Progenitor cell of endocrine pancreas (in vitro differentiated cells): ENCODE measurements around the gene PPP1R36. TPM values are rescaled to one million over a fixed set of nuclear protein-coding genes. Genes with fewer than 3 reads are reported as not detected.

Source experiments
- DNase-seq: peaks from one replicate; pipeline ENCODE4 v3.0.0; 2021; ENCODE audit warnings: low spot score; ENCODE audit not compliant: unreplicated experiment
- H3K27ac Mint-ChIP-seq: 2 replicates; pipeline ENCODE4 v1.8.0; 2021; ENCODE audit warnings: mild to moderate bottlenecking, moderate library complexity, mixed read lengths
- H3K27me3 Mint-ChIP-seq: 2 replicates; pipeline ENCODE4 v1.8.0; 2021; ENCODE audit warnings: mixed read lengths
- H3K36me3 Mint-ChIP-seq: 2 replicates; pipeline ENCODE4 v1.8.0; 2022; ENCODE audit warnings: mixed read lengths; ENCODE audit not compliant: insufficient read depth
- H3K4me1 Mint-ChIP-seq: 2 replicates; pipeline ENCODE4 v1.8.0; 2021; ENCODE audit warnings: low read depth, mixed read lengths
- H3K4me3 Mint-ChIP-seq: 2 replicates; pipeline ENCODE4 v1.8.0; 2021; ENCODE audit warnings: low read depth, mild to moderate bottlenecking, moderate library complexity, mixed read lengths
- H3K9me3 Mint-ChIP-seq: 2 replicates; pipeline ENCODE4 v1.8.0; 2021; ENCODE audit warnings: low read depth, mixed read lengths
- total RNA-seq: library from RNA; stranded (reverse); gene quantifications from 2 replicates; pipeline ENCODE4 v1.2.1, GENCODE V29; 2021
- TF ChIP-seq, protein P1 (sequence below): fragments of 200-600 bp; sonication (generic); IDR thresholded peaks from one replicate; pipeline ENCODE4 v1.5.0; 2021; ENCODE audit warnings: antibody characterized with exemption, mild to moderate bottlenecking; ENCODE audit not compliant: unreplicated experiment

The PPP1R36 gene
- total RNA-seq, 1 donor from 2014 or later, result 0.79 TPM

DNA sequence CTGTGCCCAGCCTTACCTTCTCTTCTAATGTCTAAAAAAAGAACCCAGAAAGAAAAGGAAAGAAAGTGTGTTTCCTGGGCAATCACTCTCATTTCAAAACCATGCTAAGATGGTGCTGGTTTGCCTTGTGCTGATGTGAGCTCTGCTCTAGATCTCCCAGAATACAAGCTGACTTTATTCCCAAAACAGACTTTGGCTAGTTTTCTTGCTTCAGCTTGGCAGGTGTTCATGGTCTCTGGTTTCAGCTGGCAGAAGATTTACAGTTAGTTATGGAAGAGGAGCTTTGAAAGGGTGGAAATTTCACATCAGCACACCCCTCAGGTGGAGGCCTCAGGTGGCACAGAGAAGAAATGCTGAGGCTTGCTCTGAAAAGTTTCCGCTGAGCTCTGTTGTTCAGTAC lies 34.4 kb downstream of the PPP1R36 start:
- peaks cover 16% of the 10 kb centered on the region for H3K4me1 Mint-ChIP-seq
- H3K27me3 Mint-ChIP-seq, result no peaks in the 10 kb centered on the region
- TF ChIP-seq, protein P1, sequence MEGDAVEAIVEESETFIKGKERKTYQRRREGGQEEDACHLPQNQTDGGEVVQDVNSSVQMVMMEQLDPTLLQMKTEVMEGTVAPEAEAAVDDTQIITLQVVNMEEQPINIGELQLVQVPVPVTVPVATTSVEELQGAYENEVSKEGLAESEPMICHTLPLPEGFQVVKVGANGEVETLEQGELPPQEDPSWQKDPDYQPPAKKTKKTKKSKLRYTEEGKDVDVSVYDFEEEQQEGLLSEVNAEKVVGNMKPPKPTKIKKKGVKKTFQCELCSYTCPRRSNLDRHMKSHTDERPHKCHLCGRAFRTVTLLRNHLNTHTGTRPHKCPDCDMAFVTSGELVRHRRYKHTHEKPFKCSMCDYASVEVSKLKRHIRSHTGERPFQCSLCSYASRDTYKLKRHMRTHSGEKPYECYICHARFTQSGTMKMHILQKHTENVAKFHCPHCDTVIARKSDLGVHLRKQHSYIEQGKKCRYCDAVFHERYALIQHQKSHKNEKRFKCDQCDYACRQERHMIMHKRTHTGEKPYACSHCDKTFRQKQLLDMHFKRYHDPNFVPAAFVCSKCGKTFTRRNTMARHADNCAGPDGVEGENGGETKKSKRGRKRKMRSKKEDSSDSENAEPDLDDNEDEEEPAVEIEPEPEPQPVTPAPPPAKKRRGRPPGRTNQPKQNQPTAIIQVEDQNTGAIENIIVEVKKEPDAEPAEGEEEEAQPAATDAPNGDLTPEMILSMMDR, result no peak
- H3K36me3 Mint-ChIP-seq, result no peaks in the 10 kb centered on the region
- H3K9me3 Mint-ChIP-seq, result no peaks in the 10 kb centered on the region
- no peak overlapping the region for H3K27ac Mint-ChIP-seq
- H3K4me3 Mint-ChIP-seq, result no peak overlapping the region
- no peak for DNase-seq

DNA sequence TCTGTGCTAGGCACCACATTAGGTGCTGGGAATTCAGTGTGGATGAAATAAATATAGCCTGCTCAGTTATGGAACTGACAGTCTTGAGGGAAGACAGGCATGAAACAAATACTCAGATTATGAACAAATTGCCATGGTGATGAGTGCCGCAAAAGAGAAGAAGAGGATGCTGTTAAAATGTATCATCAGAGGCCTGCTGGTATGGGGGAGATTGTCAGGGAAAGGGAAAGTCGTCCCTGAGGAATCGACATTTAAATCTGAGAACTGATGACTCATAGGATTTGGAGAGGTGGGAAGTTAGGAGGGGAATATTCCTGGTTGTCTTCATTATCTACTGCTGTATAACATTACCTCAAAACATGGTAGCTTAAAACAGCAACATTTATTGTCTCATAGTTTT lies 42.0 kb downstream of the PPP1R36 start:
- H3K36me3 Mint-ChIP-seq, result no peaks in the 10 kb centered on the region
- H3K4me1 Mint-ChIP-seq, result peaks cover 3% of the 10 kb centered on the region

DNA sequence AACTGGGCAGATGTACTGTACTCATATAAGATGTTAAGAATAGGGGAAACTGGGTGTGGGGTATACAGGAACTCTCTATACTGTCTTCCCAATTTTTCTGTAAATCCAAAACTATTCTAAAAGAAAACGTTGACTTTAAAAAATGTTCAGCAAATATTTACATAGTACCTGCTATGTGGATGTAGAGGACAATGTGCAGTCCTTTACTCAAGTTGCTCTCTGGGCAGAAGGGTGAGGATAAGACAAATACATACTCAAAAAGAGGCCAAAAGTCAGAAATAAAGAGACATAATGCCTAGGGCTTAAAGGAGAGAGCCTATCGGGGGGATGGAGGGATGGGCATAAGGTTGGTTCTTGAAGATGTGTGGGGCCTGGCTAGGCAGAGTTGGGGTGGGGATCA lies 44.7 kb downstream of the PPP1R36 start:
- Mint-ChIP-seq H3K36me3 (no peaks in the 10 kb centered on the region), H3K27me3 (no peaks in the 10 kb centered on the region), H3K4me1 (peaks cover 3% of the 10 kb centered on the region), H3K4me3 (no peak overlapping the region), H3K9me3 (no peaks in the 10 kb centered on the region), H3K27ac (no peak overlapping the region)
- TF ChIP-seq, protein P1, result no peak
- no peak for DNase-seq

More for the DNA sequence above, 42.0 kb downstream of the PPP1R36 start:
- Mint-ChIP-seq H3K27ac (no peak overlapping the region), H3K9me3 (no peaks in the 10 kb centered on the region), H3K4me3 (no peak overlapping the region), H3K27me3 (no peaks in the 10 kb centered on the region)
- TF ChIP-seq, protein P1, result no peak
- no peak for DNase-seq

DNA sequence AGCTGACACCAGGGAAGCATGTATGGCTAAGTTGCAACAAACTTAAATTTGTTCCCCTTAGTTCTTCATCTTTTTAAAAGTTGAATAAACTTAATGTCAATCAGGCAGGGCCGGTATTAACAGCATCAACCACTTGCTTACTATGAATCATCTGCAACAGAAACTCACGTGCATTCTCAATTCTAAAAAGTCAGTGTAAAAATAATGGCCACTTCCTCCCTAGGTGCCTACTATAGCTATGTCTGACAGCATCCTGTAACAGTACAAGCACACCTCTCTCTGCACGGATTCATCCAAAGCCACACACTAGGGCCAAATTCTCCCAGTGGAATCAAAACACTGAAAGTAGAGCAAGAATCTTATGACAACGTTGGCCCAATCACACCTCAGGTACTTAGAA lies 48.6 kb downstream of the PPP1R36 start:
- DNase-seq, result no peak
- peaks cover 3% of the 10 kb centered on the region for H3K27me3 Mint-ChIP-seq

DNA sequence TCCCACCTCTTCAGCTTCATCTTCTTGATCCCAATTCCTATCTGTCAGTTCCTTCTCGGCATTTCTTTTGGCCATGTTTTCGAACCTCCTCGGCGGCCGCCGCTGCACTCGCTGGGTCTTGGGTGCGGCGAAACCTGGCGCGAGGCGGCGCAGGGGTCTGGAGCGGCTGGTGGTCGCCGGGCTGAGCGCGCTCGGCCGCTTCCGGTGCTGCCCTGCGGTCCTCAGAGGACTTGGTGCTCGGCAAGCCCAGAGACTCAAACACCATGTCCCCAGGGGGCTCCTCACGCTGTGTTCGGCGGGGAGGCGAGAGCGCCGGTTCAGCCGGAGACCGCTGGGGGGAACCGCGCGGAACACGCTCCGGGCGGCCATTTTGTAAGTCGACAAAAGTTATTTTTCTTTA lies 51.8 kb downstream of the PPP1R36 start:
- Mint-ChIP-seq H3K27ac (no peak overlapping the region), H3K4me1 (peaks cover 7% of the 10 kb centered on the region), H3K36me3 (no peaks in the 10 kb centered on the region), H3K9me3 (no peaks in the 10 kb centered on the region), H3K4me3 (no peak overlapping the region), H3K27me3 (peaks cover 14% of the 10 kb centered on the region)
- TF ChIP-seq, protein P1, result no peak
- no peak for DNase-seq

More for the DNA sequence above, 48.6 kb downstream of the PPP1R36 start:
- Mint-ChIP-seq H3K4me3 (no peak overlapping the region), H3K36me3 (no peaks in the 10 kb centered on the region), H3K27ac (no peak overlapping the region), H3K9me3 (no peaks in the 10 kb centered on the region), H3K4me1 (peaks cover 7% of the 10 kb centered on the region)
- TF ChIP-seq, protein P1, result no peak
